Hepatocyte (in vitro differentiated cells): ENCODE measurements around the gene CXCR6. TPM values are rescaled to one million over a fixed set of nuclear protein-coding genes. Genes with fewer than 3 reads are reported as not detected.
"Not testable (repeated sequence)": the region's sequence is repeated elsewhere in the genome, so short reads cannot be mapped to it uniquely, and the experiment has no call there.

Experiments used
- DNase-seq: peaks from one replicate; pipeline ENCODE4 v3.0.0-alpha.2; 2016; ENCODE audit warnings: low spot score
- H2AFZ ChIP-seq: fragments of 200-600 bp; sonication (generic); 2 replicates; pipeline ENCODE4 v1.6.0; 2016; ENCODE audit warnings: antibody characterized with exemption, mild to moderate bottlenecking
- H3K27ac ChIP-seq: fragments of 200-600 bp; sonication (generic); 2 replicates; pipeline ENCODE4 v1.5.1; 2016; ENCODE audit warnings: mild to moderate bottlenecking
- H3K27me3 ChIP-seq: fragments of 200-600 bp; sonication (generic); 2 replicates; pipeline ENCODE4 v1.6.1; 2016
- H3K36me3 ChIP-seq: fragments of 200-600 bp; sonication (generic); replicated peaks from 2 replicates; pipeline ENCODE4 v1.5.1; 2016; ENCODE audit warnings: low read depth; ENCODE audit not compliant: insufficient read depth
- H3K4me1 ChIP-seq: fragments of 200-600 bp; sonication (generic); 2 replicates; pipeline ENCODE4 v1.5.1; 2016; ENCODE audit warnings: mild to moderate bottlenecking, moderate library complexity; ENCODE audit not compliant: insufficient read depth
- H3K4me2 ChIP-seq: fragments of 200-600 bp; sonication (generic); 2 replicates; pipeline ENCODE4 v1.6.0; 2016
- H3K4me3 ChIP-seq: fragments of 200-600 bp; sonication (generic); 2 replicates; pipeline ENCODE4 v1.5.1; 2016; ENCODE audit warnings: mild to moderate bottlenecking
- H3K79me2 ChIP-seq: fragments of 200-600 bp; sonication (generic); 2 replicates; pipeline ENCODE4 v1.6.0; 2017; ENCODE audit warnings: mild to moderate bottlenecking
- H3K9me2 ChIP-seq: fragments of 200-600 bp; sonication (generic); replicated peaks from 2 replicates; pipeline ENCODE4 v1.6.0; 2017; ENCODE audit warnings: mild to moderate bottlenecking; ENCODE audit not compliant: insufficient read depth
- H3K9me3 ChIP-seq: fragments of 200-600 bp; sonication (generic); 2 replicates; pipeline ENCODE4 v1.5.1; 2016; ENCODE audit warnings: low read depth, mild to moderate bottlenecking
- H4K20me1 ChIP-seq: fragments of 200-600 bp; sonication (generic); 2 replicates; pipeline ENCODE4 v1.6.0; 2016; ENCODE audit warnings: mild to moderate bottlenecking; ENCODE audit not compliant: insufficient read depth, poor library complexity, severe bottlenecking
- CTCF ChIP-seq: fragments of 200-600 bp; sonication (generic); IDR thresholded peaks from 2 replicates; pipeline ENCODE4 v1.5.1; 2016; ENCODE audit warnings: antibody characterized with exemption, mild to moderate bottlenecking; ENCODE audit not compliant: poor library complexity
- EZH2 ChIP-seq: fragments of 200-600 bp; sonication (generic); IDR thresholded peaks from 2 replicates; pipeline ENCODE4 v1.6.1; 2016; ENCODE audit warnings: antibody characterized with exemption, mild to moderate bottlenecking, borderline replicate concordance
- EZH2phosphoT487 ChIP-seq: fragments of 200-600 bp; sonication (generic); IDR thresholded peaks from one replicate; pipeline ENCODE4 v1.6.1; 2018; ENCODE audit warnings: antibody characterized with exemption, mild to moderate bottlenecking, low read depth, moderate library complexity; ENCODE audit not compliant: unreplicated experiment, severe bottlenecking
- WGBS: methylation state at CpG from one replicate; pipeline ENCODE4 v1.1.6; 2016; ENCODE audit warnings: low lambda C conversion rate; ENCODE audit errors: missing lambda C conversion rate; 5-methylcytosine and 5-hydroxymethylcytosine counted together
- polyA plus RNA-seq: library from polyadenylated mRNA; unstranded; fragments of >200 nt; fragmentation: Nextera tagmentation; extraction: Ambion mirVana; gene quantifications from 2 replicates; pipeline ENCODE4 v1.2.1, GENCODE V29; 2016
- total RNA-seq: library from RNA; depleted of rRNA; stranded (reverse); fragments of >200 nt; gene quantifications from 2 replicates; pipeline ENCODE4 v1.2.3, GENCODE V29; 2014

CXCR6 gene
- total and polyA plus RNA-seq, 2 experiments from 2014 or later: 0.33 TPM; not detected in 1

DNA sequence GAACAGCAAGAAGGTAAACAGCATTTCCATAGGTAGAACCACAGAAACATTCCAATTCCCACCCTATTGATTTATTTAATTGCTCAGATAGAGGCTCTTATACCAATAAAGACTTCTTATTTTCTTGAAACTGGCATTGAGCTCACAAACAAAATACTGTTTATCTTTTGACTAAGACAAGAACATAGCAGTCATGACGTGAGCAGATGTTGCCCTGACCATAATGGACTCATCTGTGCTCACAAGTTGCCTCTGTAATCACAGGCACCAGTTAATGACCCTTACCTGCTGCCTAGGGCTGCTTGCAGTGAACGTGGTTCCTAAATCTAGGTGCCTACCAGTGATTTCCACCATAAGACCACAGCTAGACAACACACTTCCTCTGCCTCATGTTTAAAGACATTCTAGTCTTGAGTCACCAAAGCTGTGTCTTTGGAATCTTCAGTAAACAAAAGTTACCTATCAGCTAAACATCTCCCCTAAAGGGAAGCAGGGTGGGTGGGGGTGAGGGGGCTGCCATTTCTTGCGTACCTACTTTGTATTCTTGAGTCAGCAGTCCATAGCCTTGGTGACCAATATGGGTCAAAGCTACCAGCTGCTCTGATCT, 50.3 kb downstream of the CXCR6 start:
- Histone ChIP-seq H2AFZ (no peak overlapping the region), H3K9me2 (no peaks in the 10 kb centered on the region), H3K9me3 (no peaks in the 10 kb centered on the region), H3K4me3 (no peak overlapping the region), H3K79me2 (peaks cover 67% of the 10 kb centered on the region), H3K27ac (no peak overlapping the region), H4K20me1 (no peaks in the 10 kb centered on the region), H3K4me2 (peak overlapping the region; percentile 18), H3K36me3 (no peaks in the 10 kb centered on the region), H3K27me3 (no peaks in the 10 kb centered on the region), H3K4me1 (peaks cover 24% of the 10 kb centered on the region)
- no peak for TF ChIP-seq CTCF
- no peak for TF ChIP-seq EZH2
- TF ChIP-seq EZH2phosphoT487: no peak
- no peak for DNase-seq
- 85% methylated on average over 3 of the region's 3 CpGs for WGBS

GRCh38 chr3:45994419-45995235, 51.4 kb downstream of the CXCR6 start:
- peak overlapping the region; percentile 81 for H2AFZ ChIP-seq
- H3K79me2 ChIP-seq: peaks cover 56% of the 10 kb centered on the region
- peak overlapping the region; percentile 95 for H3K4me2 ChIP-seq
- H3K36me3 ChIP-seq: no peaks in the 10 kb centered on the region
- peak overlapping the region; percentile 82 for H3K27ac ChIP-seq
- peak; percentile 19 for DNase-seq
- no peaks in the 10 kb centered on the region for H3K9me2 ChIP-seq
- peaks cover 15% of the 10 kb centered on the region for H3K4me1 ChIP-seq
- H3K4me3 ChIP-seq: peak overlapping the region; percentile 91
- no peaks in the 10 kb centered on the region for H3K9me3 ChIP-seq
- 16% methylated on average over 16 of the region's 16 CpGs for WGBS
- TF ChIP-seq CTCF (no peak), EZH2 (no peak), EZH2phosphoT487 (no peak)
- H4K20me1 ChIP-seq: no peaks in the 10 kb centered on the region
- no peaks in the 10 kb centered on the region for H3K27me3 ChIP-seq

- Histone ChIP-seq H4K20me1 (no peaks in the 10 kb centered on the region), H3K36me3 (no peaks in the 10 kb centered on the region), H3K4me2 (peak within 1 kb of the TSS; percentile 95), H3K27me3 (no peaks in the 10 kb centered on the region), H3K9me3 (no peaks in the 10 kb centered on the region), H3K4me1 (peaks cover 10% of the 10 kb centered on the region), H3K79me2 (peaks cover 47% of the 10 kb centered on the region), H3K9me2 (no peaks in the 10 kb centered on the region), H3K27ac (peak within 1 kb of the TSS; percentile 82), H2AFZ (peak within 1 kb of the TSS; percentile 81), H3K4me3 (peak within 1 kb of the TSS; percentile 91)
- TF ChIP-seq CTCF (peak; percentile 6), EZH2phosphoT487 (no peak), EZH2 (no peak)
- WGBS: 3% methylated on average over 64 of the region's 67 CpGs
- DNase-seq: peak; percentile 94
Observed at GRCh38 chr3:45995236-45996192, 52.2 kb downstream of the CXCR6 start, which contains the start of gene FYCO1. Gene FYCO1, minus strand, starts transcription at chr3:45995824. Its CDS starts 10,914 bp downstream, at chr3:45984910.

DNA sequence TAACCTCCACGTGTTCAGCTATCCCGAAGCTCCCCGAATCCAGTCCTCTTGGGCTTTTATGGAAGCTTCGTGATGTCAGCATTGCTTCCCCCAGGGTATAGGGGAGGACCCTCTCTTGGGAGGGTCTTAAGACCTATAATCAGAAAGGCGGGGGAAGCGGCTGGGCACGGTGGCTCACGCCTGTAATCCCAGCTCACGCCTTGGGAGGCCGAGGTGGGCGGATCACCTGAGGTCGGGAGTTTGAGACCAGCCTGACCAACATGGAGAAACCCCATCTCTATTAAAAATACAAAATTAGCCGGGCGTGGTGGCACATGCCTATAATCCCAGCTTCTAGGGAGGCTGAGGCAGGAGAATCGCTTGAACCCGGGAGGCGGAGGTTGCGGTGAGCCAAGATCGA, 54.2 kb downstream of the CXCR6 start:
- WGBS: 95% methylated on average over 16 of the region's 19 CpGs
- not testable (repeated sequence) for H3K27ac ChIP-seq, H3K27me3 ChIP-seq, H3K4me3 ChIP-seq, DNase-seq, H4K20me1 ChIP-seq, H3K4me2 ChIP-seq, H3K9me2 ChIP-seq, H3K4me1 ChIP-seq, H3K9me3 ChIP-seq, H3K36me3 ChIP-seq, H2AFZ ChIP-seq
- peaks cover 29% of the 10 kb centered on the region for H3K79me2 ChIP-seq
